Prostate gland (tissue), 2 donors: ENCODE results near the gene CD46.

Source experiments
- POLR2A ChIP-seq: fragments of 450-650 bp; IDR thresholded peaks from one replicate; pipeline ENCODE4 v1.6.1; 2016; ENCODE audit warnings: antibody characterized with exemption, mild to moderate bottlenecking
- TF ChIP-seq, protein P1 (sequence below), 4 experiments: fragments of 200-600 bp in 2 of 4; fragments of 450-650 bp in 2 of 4; sonication (generic) in 2 of 4; IDR thresholded peaks; 1 replicate in 3 of 4; 2 replicates in 1 of 4; pipeline ENCODE4 v1.5.1; 2016 to 2019; ENCODE audit warnings: antibody characterized with exemption in 4 of 4, mild to moderate bottlenecking in 2 of 4, moderate library complexity in 2 of 4

- TF ChIP-seq, protein P1, sequence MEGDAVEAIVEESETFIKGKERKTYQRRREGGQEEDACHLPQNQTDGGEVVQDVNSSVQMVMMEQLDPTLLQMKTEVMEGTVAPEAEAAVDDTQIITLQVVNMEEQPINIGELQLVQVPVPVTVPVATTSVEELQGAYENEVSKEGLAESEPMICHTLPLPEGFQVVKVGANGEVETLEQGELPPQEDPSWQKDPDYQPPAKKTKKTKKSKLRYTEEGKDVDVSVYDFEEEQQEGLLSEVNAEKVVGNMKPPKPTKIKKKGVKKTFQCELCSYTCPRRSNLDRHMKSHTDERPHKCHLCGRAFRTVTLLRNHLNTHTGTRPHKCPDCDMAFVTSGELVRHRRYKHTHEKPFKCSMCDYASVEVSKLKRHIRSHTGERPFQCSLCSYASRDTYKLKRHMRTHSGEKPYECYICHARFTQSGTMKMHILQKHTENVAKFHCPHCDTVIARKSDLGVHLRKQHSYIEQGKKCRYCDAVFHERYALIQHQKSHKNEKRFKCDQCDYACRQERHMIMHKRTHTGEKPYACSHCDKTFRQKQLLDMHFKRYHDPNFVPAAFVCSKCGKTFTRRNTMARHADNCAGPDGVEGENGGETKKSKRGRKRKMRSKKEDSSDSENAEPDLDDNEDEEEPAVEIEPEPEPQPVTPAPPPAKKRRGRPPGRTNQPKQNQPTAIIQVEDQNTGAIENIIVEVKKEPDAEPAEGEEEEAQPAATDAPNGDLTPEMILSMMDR (IDR thresholded peaks at IDR 0.05) = no peak
- no peak for TF ChIP-seq POLR2A
These were observed 69.0 kb downstream of the CD46 start for GRCh38 chr1:207820568-207821463.
